SJCRH30 (cell line): ENCODE results near the gene AKAP6. TPM values are rescaled to one million over a fixed set of nuclear protein-coding genes. Genes with fewer than 3 reads are reported as not detected.

Experiments
- DNase-seq, 2 experiments: peaks; one replicate each; pipeline ENCODE4 v3.0.0-alpha.2; 2015 to 2020
- H3K27ac ChIP-seq: fragments of 250-450 bp; sonication (Bioruptor Pico); 2 replicates; pipeline ENCODE4 v1.5.1; 2020; ENCODE audit warnings: mild to moderate bottlenecking, moderate library complexity
- H3K27me3 ChIP-seq: fragments of 250-450 bp; sonication (Bioruptor Pico); 2 replicates; pipeline ENCODE4 v1.5.1; 2020; ENCODE audit warnings: mild to moderate bottlenecking, moderate library complexity
- H3K36me3 ChIP-seq: fragments of 250-450 bp; sonication (Bioruptor Pico); 2 replicates; pipeline ENCODE4 v1.5.1; 2020; ENCODE audit warnings: mild to moderate bottlenecking, moderate library complexity
- H3K4me1 ChIP-seq: fragments of 250-450 bp; sonication (Bioruptor Pico); 2 replicates; pipeline ENCODE4 v1.5.1; 2020; ENCODE audit warnings: mild to moderate bottlenecking, moderate library complexity
- H3K4me3 ChIP-seq: fragments of 250-450 bp; sonication (Bioruptor Pico); 2 replicates; pipeline ENCODE4 v1.5.1; 2020; ENCODE audit warnings: mild to moderate bottlenecking, moderate library complexity
- H3K9me3 ChIP-seq: fragments of 250-450 bp; sonication (Bioruptor Pico); replicated peaks from 2 replicates; pipeline ENCODE4 v1.5.1; 2020; ENCODE audit warnings: mild to moderate bottlenecking, moderate library complexity
- total RNA-seq: library from RNA; depleted of rRNA; stranded (reverse); fragments of >200 nt; shearing (Covaris generic); gene quantifications from 2 replicates; pipeline ENCODE4 v1.2.3, GENCODE V29; 2014

AKAP6 gene
- total RNA-seq, 1 experiment from 2014 or later, result 14.6 TPM

- H3K36me3 ChIP-seq, result no peaks in the 10 kb centered on the region
- no peaks in the 10 kb centered on the region for H3K27me3 ChIP-seq
- DNase-seq, result peak; percentile 69 to 77
- H3K9me3 ChIP-seq, result no peaks in the 10 kb centered on the region
- H3K4me1 ChIP-seq, result peaks cover 59% of the 10 kb centered on the region
- H3K27ac ChIP-seq, result peak overlapping the region; percentile 95
- peak overlapping the region; percentile 21 for H3K4me3 ChIP-seq
These were observed 143.0 kb downstream of the AKAP6 start for GRCh38 chr14:32472076-32472475.

GRCh38 chr14:32472512-32473463 is 143.7 kb downstream of the AKAP6 start:
- Histone ChIP-seq H3K27me3 (no peaks in the 10 kb centered on the region), H3K36me3 (no peaks in the 10 kb centered on the region), H3K9me3 (no peaks in the 10 kb centered on the region), H3K4me1 (peaks cover 59% of the 10 kb centered on the region), H3K4me3 (peak overlapping the region; percentile 8), H3K27ac (peak overlapping the region; percentile 95)
- peak; percentile 86 to 96 for DNase-seq

- peak overlapping the region; percentile 95 for H3K27ac ChIP-seq
- no peaks in the 10 kb centered on the region for H3K9me3 ChIP-seq
- H3K4me1 ChIP-seq, result peaks cover 59% of the 10 kb centered on the region
- no peaks in the 10 kb centered on the region for H3K36me3 ChIP-seq
- H3K4me3 ChIP-seq, result peak overlapping the region; percentile 5
- no peaks in the 10 kb centered on the region for H3K27me3 ChIP-seq
- DNase-seq, result peak; percentile 47 to 53
These were observed 144.4 kb downstream of the AKAP6 start for GRCh38 chr14:32473464-32473855.

GRCh38 chr14:32474478-32475195 is 145.5 kb downstream of the AKAP6 start:
- no peak overlapping the region for H3K4me3 ChIP-seq
- H3K4me1 ChIP-seq, result peaks cover 53% of the 10 kb centered on the region
- no peaks in the 10 kb centered on the region for H3K36me3 ChIP-seq
- no peak for DNase-seq
- H3K9me3 ChIP-seq, result no peaks in the 10 kb centered on the region
- peak overlapping the region; percentile 95; the same call in 1 of the 2 replicates for H3K27ac ChIP-seq
- no peaks in the 10 kb centered on the region for H3K27me3 ChIP-seq

GRCh38 chr14:32476532-32476931 is 147.4 kb downstream of the AKAP6 start:
- no peaks in the 10 kb centered on the region for H3K9me3 ChIP-seq
- DNase-seq, result no peak
- no peaks in the 10 kb centered on the region for H3K36me3 ChIP-seq
- peaks cover 35% of the 10 kb centered on the region for H3K4me1 ChIP-seq
- H3K4me3 ChIP-seq, result no peak overlapping the region
- H3K27ac ChIP-seq, result no peak overlapping the region
- no peaks in the 10 kb centered on the region for H3K27me3 ChIP-seq

- no peaks in the 10 kb centered on the region for H3K9me3 ChIP-seq
- H3K4me1 ChIP-seq, result peaks cover 31% of the 10 kb centered on the region
- H3K4me3 ChIP-seq, result no peak overlapping the region
- no peaks in the 10 kb centered on the region for H3K36me3 ChIP-seq
- no peak for DNase-seq
- no peaks in the 10 kb centered on the region for H3K27me3 ChIP-seq
- H3K27ac ChIP-seq, result no peak overlapping the region
These were observed 148.3 kb downstream of the AKAP6 start for GRCh38 chr14:32477396-32477795.

GRCh38 chr14:32478050-32478449 is 149.0 kb downstream of the AKAP6 start:
- Histone ChIP-seq H3K9me3 (no peaks in the 10 kb centered on the region), H3K36me3 (no peaks in the 10 kb centered on the region)
- no peak for DNase-seq

GRCh38 chr14:32480337-32480736 is 151.2 kb downstream of the AKAP6 start:
- DNase-seq, result no peak
- H3K27ac ChIP-seq, result no peak overlapping the region
- H3K27me3 ChIP-seq, result no peaks in the 10 kb centered on the region
- no peaks in the 10 kb centered on the region for H3K9me3 ChIP-seq
- no peak overlapping the region for H3K4me3 ChIP-seq
- no peaks in the 10 kb centered on the region for H3K36me3 ChIP-seq
- peaks cover 5% of the 10 kb centered on the region for H3K4me1 ChIP-seq

More at GRCh38 chr14:32478050-32478449, 149.0 kb downstream of the AKAP6 start:
- Histone ChIP-seq H3K4me3 (no peak overlapping the region), H3K27me3 (no peaks in the 10 kb centered on the region), H3K27ac (no peak overlapping the region), H3K4me1 (peaks cover 28% of the 10 kb centered on the region)

GRCh38 chr14:32481707-32482106 is 152.6 kb downstream of the AKAP6 start:
- H3K4me1 ChIP-seq, result peaks cover 5% of the 10 kb centered on the region
- H3K27ac ChIP-seq, result no peak overlapping the region
- H3K9me3 ChIP-seq, result peaks cover 4% of the 10 kb centered on the region; the same call in 1 of the 2 replicates
- no peak overlapping the region for H3K4me3 ChIP-seq
- no peaks in the 10 kb centered on the region for H3K27me3 ChIP-seq
- no peak for DNase-seq
- H3K36me3 ChIP-seq, result no peaks in the 10 kb centered on the region

- DNase-seq, result no peak
- Histone ChIP-seq H3K9me3 (no peaks in the 10 kb centered on the region), H3K27me3 (no peaks in the 10 kb centered on the region), H3K4me3 (no peak overlapping the region), H3K4me1 (peaks cover 25% of the 10 kb centered on the region), H3K27ac (no peak overlapping the region), H3K36me3 (no peaks in the 10 kb centered on the region)
These were observed 162.4 kb downstream of the AKAP6 start for GRCh38 chr14:32491416-32492016.

GRCh38 chr14:32492457-32492856 is 163.4 kb downstream of the AKAP6 start:
- H3K4me1 ChIP-seq, result peaks cover 30% of the 10 kb centered on the region
- no peak overlapping the region for H3K27ac ChIP-seq
- H3K27me3 ChIP-seq, result no peaks in the 10 kb centered on the region
- DNase-seq, result no peak
- no peak overlapping the region for H3K4me3 ChIP-seq
- H3K36me3 ChIP-seq, result no peaks in the 10 kb centered on the region
- H3K9me3 ChIP-seq, result no peaks in the 10 kb centered on the region

GRCh38 chr14:32494609-32495434 is 165.7 kb downstream of the AKAP6 start:
- peak; percentile 53 to 77 for DNase-seq
- Histone ChIP-seq H3K4me1 (peaks cover 30% of the 10 kb centered on the region), H3K9me3 (no peaks in the 10 kb centered on the region), H3K27ac (peak overlapping the region; percentile 86), H3K27me3 (no peaks in the 10 kb centered on the region), H3K4me3 (peak overlapping the region; percentile 53), H3K36me3 (no peaks in the 10 kb centered on the region)

- DNase-seq, result no peak
- Histone ChIP-seq H3K4me1 (peaks cover 30% of the 10 kb centered on the region), H3K9me3 (no peaks in the 10 kb centered on the region), H3K4me3 (peak overlapping the region; percentile 53), H3K27ac (peak overlapping the region; percentile 86), H3K36me3 (no peaks in the 10 kb centered on the region), H3K27me3 (no peaks in the 10 kb centered on the region)
These were observed 166.3 kb downstream of the AKAP6 start for GRCh38 chr14:32495435-32495734.

- H3K27ac ChIP-seq, result peak overlapping the region; percentile 25; the same call in 1 of the 2 replicates
These were observed 168.2 kb downstream of the AKAP6 start for GRCh38 chr14:32497248-32497647.

More at GRCh38 chr14:32497248-32497647, 168.2 kb downstream of the AKAP6 start:
- no peaks in the 10 kb centered on the region for H3K9me3 ChIP-seq
- H3K4me1 ChIP-seq, result peaks cover 30% of the 10 kb centered on the region
- no peak for DNase-seq
- peak overlapping the region; percentile 53 for H3K4me3 ChIP-seq
- no peaks in the 10 kb centered on the region for H3K27me3 ChIP-seq
- H3K36me3 ChIP-seq, result no peaks in the 10 kb centered on the region
